GM12875 (cell line): ENCODE measurements around the gene TBXA2R.

ENCODE experiments used
- H3K4me3 ChIP-seq: one replicate; pipeline ENCODE4 v1.5.1; 2011; ENCODE audit warnings: low read depth, low read length, control low read depth
- TF ChIP-seq, protein P1 (sequence below): IDR thresholded peaks from 2 replicates; pipeline ENCODE4 v1.5.1; 2011; ENCODE audit warnings: low read depth, mild to moderate bottlenecking, control low read depth, inconsistent platforms, low read length, moderate library complexity, borderline replicate concordance; ENCODE audit not compliant: insufficient read depth

The TBXA2R gene

GRCh38 chr19:3638208-3639193 lies 31.8 kb upstream of the TBXA2R start:
- H3K4me3 ChIP-seq = no peak overlapping the region
- TF ChIP-seq, protein P1, sequence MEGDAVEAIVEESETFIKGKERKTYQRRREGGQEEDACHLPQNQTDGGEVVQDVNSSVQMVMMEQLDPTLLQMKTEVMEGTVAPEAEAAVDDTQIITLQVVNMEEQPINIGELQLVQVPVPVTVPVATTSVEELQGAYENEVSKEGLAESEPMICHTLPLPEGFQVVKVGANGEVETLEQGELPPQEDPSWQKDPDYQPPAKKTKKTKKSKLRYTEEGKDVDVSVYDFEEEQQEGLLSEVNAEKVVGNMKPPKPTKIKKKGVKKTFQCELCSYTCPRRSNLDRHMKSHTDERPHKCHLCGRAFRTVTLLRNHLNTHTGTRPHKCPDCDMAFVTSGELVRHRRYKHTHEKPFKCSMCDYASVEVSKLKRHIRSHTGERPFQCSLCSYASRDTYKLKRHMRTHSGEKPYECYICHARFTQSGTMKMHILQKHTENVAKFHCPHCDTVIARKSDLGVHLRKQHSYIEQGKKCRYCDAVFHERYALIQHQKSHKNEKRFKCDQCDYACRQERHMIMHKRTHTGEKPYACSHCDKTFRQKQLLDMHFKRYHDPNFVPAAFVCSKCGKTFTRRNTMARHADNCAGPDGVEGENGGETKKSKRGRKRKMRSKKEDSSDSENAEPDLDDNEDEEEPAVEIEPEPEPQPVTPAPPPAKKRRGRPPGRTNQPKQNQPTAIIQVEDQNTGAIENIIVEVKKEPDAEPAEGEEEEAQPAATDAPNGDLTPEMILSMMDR = no peak

- H3K4me3 ChIP-seq = no peak overlapping the region
- TF ChIP-seq, protein P1 = no peak
Observed at GRCh38 chr19:3637621-3638020, 30.9 kb upstream of the TBXA2R start.

GRCh38 chr19:3636962-3637361 lies 30.3 kb upstream of the TBXA2R start:
- no peak overlapping the region for H3K4me3 ChIP-seq
- TF ChIP-seq, protein P1 = no peak

DNA sequence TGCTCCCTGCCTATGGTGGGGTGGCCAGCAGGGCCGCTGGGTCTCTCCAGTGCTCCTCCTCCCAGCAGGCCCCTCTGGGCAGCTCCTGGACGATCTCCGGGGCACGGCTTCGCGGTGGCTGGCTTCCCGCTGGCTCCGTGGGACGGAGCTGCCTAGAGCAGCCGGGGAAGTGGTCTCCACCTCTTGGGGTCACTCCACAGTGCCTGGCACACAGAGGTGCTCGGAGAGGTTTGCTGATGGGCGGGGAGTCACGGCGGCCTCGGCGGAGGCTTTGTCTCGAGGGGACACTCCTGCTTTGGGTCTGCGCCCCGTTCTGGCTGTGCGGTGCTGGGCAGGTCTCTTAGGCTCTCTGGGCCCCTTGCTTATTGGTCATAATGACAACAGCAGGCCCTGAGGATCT lies 29.8 kb upstream of the TBXA2R start:
- TF ChIP-seq, protein P1 = no peak

GRCh38 chr19:3634496-3635045 lies 27.9 kb upstream of the TBXA2R start:
- TF ChIP-seq, protein P1 = no peak
- no peak overlapping the region for H3K4me3 ChIP-seq

More for the DNA sequence above, 29.8 kb upstream of the TBXA2R start:
- no peak overlapping the region for H3K4me3 ChIP-seq

- no peak overlapping the region for H3K4me3 ChIP-seq
- TF ChIP-seq, protein P1 = no peak
Observed at GRCh38 chr19:3633559-3633988, 26.9 kb upstream of the TBXA2R start.
